Fibroblast of the aortic adventitia (primary cell): ENCODE results near the gene MIB2. TPM values are rescaled to one million over a fixed set of nuclear protein-coding genes. Genes with fewer than 3 reads are reported as not detected.
A peak's percentile ranks its signal among the peaks of the same experiment; 100 is the strongest.
"Not testable (repeated sequence)": the region's sequence is repeated elsewhere in the genome, so short reads cannot be mapped to it uniquely, and the experiment has no call there.

Experiments used
- DNase-seq: peaks from one replicate; pipeline ENCODE4 v3.0.0-alpha.2; 2010; ENCODE audit warnings: low read depth
- H3K4me3 ChIP-seq: 2 replicates; pipeline ENCODE4 v1.5.1; 2011; ENCODE audit warnings: low read depth, mild to moderate bottlenecking, control low read depth, low read length, moderate library complexity
- total RNA-seq: library from RNA; depleted of rRNA; stranded (reverse); fragments of >200 nt; gene quantifications from 2 replicates; pipeline ENCODE4 v1.2.3, GENCODE V29; 2012; ENCODE audit warnings: low replicate concordance
- TF ChIP-seq, protein P1 (sequence below): IDR thresholded peaks from 2 replicates; pipeline ENCODE4 v1.5.1; 2011; ENCODE audit warnings: mild to moderate bottlenecking, low read length, control low read depth, inconsistent platforms; ENCODE audit not compliant: insufficient read depth

The MIB2 gene
- total RNA-seq, 1 donor, result 37.7 TPM

DNA sequence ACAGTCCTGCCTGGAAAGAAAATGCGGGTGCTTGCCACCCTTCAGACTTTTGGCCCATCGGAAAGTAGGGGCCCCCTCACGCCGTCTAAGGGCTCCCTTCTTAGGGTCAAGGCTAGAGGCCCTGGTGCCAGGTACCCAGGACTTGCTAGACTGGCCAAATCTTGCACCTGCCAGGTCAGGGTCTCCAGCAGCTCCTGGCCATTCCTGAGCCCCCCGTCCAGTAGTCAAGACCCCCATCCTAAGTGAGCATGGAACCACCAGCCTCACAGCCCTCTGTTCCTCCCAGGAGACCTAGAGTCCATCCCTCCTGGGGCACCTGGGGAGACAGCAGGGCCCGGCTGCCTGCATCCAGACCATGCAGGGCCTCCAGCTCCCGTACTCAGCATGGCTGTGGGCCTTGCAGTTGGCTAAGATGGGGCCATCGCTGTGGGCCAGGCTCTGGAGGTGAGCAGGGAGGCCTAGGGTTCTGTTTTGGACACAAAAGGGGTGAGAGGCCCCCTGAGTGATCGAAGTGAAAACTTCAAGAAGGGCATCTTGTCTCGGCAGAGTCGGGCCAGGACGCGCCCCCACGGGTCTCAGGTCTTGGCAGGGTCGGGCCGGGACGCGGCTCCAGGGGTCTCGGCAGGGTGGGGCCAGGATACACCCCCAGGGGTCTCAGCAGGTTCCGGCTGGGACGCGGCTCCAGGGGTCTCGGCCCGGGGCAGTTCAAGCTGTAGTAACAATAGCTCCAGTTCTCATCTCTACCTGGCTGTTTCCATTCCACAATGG is 21.3 kb upstream of the MIB2 start:
- TF ChIP-seq, protein P1, sequence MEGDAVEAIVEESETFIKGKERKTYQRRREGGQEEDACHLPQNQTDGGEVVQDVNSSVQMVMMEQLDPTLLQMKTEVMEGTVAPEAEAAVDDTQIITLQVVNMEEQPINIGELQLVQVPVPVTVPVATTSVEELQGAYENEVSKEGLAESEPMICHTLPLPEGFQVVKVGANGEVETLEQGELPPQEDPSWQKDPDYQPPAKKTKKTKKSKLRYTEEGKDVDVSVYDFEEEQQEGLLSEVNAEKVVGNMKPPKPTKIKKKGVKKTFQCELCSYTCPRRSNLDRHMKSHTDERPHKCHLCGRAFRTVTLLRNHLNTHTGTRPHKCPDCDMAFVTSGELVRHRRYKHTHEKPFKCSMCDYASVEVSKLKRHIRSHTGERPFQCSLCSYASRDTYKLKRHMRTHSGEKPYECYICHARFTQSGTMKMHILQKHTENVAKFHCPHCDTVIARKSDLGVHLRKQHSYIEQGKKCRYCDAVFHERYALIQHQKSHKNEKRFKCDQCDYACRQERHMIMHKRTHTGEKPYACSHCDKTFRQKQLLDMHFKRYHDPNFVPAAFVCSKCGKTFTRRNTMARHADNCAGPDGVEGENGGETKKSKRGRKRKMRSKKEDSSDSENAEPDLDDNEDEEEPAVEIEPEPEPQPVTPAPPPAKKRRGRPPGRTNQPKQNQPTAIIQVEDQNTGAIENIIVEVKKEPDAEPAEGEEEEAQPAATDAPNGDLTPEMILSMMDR, result no peak
- no peak overlapping the region for H3K4me3 ChIP-seq
- DNase-seq, result no peak

DNA sequence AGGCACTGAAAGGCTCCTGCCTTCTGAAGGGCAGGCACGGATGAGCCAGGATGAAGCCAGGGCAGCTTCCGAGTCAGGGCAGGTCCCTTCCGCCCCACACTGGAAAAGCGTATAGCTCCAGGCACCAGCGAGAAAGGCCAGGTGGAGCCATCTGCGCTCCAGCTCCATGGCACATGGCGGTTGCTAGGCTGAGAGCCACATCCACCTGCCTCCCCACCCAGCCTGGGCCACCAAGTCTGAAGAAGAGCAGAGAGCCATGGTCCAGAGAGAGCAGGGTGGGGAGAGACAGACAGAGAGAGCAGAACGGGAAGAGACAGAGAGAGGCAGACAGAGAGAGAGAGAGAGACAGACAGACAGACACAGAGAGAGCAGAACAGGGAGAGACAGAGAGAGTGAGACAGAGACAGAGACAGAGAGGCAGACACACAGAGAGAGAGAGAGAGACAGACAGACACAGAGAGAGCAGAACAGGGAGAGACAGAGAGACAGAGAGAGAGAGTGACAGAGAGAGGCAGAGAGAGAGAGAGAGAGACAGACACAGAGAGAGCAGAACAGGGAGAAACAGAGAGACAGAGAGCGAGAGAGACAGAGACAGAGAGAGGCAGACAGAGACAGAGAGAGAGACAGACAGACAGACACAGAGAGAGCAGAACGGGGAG is 20.6 kb upstream of the MIB2 start:
- no peak overlapping the region for H3K4me3 ChIP-seq
- DNase-seq, result no peak
- TF ChIP-seq, protein P1, result no peak

DNA sequence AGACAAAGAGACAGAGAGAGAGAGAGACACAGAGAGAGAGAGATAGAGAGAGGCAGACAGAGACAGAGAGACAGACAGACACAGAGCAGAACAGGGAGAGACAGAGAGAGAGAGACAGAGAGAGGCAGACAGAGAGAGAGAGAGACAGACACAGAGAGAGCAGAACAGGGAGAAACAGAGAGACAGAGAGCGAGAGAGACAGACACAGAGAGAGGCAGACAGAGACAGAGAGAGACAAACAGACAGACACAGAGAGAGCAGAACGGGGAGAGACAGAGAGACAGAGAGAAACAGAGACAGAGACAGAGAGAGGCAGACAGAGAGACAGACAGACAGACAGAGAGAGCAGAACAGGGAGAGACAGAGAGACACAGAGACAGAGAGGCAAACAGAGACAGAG is 20.0 kb upstream of the MIB2 start:
- H3K4me3 ChIP-seq, DNase-seq: not testable (repeated sequence)

DNA sequence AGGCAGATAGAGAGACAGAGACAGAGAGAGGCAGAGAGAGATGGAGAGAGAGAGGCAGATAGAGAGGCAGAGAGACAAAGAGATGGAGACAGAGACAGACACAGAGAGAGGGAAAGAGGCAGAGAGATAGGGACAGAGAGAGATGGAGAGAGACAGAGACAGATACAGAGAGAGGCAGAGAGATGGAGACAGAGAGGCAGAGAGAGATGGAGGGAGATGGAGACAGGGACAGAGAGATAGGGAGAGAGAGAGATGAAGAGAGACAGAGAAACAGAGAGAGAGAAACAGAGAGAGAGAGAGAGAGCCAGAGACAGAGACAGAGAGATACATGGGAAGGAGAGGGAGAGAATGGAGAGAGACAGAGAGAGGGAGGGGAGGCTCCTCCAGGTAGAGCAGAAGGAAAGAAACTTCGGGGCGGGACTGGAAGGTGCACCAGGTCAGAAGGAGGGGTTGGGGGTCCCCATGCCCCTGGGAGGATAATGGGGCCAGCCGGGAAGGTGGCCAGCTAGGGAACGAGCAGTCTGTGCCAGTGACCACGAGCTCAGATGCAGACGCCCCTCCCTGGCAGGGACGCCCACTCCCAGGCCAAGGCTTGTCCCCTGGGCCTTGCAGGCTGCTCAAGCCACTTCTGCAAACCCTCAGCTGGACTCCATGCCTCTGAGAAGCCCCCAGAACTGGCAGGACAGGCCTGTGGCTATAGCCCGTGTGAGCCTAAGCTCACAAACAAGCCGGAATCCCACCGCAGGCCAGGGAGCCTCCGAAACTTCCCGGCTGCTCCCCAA is 18.6 kb upstream of the MIB2 start:
- DNase-seq, result no peak
- TF ChIP-seq, protein P1, result no peak

DNA sequence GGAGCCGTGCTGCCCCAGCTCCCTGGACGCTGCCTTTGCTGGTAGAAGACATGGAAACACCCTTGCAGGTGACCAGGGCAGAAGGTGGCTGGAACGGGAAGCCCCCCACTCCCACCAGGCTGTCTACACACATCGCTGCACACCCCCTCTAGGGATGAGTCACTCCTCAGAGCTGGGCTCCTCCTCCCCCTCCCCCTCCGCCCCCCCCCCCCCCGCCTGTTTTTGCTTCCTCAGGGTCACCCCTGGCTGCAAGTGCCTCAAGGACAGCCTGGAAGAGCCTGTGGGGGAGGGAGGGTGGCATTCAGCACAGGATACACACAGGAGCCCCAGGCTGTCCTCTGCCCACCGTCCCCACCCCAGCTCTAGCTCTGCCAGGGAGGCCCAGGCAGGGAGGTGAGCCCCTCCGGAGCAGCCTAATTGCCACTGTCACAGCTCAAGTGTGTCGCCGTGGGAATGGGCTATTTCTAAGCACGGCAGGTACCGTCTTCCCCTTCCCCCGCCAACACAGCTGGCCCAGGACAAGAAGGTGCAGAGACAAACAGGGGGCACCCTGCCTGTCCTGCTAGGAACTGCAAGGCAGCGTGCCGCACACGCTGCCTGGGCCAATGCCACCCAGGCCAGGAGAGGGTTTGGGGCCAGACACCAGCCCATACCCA is 17.9 kb upstream of the MIB2 start:
- no peak for DNase-seq
- TF ChIP-seq, protein P1, result peak; percentile 49
- no peak overlapping the region for H3K4me3 ChIP-seq

More for the DNA sequence above, 18.6 kb upstream of the MIB2 start:
- no peak overlapping the region for H3K4me3 ChIP-seq

DNA sequence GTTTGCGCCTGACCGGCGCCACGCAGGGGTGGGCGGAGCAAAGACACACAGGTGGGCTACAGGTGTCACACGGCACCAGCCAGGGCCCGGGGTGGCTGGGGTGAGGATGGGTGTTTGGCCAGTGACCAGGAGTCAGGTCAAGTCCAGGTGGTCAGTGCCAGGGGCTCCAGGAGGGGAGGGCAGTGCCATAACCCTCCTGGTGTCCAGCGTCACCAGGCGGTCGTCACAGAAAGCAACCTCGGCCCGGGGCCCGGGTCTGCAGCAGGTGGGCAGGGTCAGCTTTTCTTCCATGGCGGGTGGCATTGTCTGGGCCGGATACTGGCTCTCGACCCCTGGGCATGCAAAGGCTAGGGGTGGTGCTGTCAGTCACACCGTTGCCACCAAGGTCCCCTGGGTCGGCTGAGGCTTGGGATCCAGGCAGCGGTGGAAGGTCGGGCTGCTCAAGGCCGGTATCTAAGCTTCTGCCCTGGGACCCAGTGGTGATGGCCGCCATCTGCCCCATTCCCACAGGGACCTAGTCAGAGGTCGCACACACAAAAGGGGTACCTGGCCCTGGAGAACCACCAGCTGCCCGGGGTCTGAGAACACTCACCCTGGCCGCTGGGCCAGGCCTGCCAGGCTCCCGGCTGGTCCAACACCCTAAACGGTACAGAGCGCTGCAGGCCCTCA is 17.1 kb upstream of the MIB2 start:
- no peak overlapping the region for H3K4me3 ChIP-seq
- TF ChIP-seq, protein P1, result no peak
- no peak for DNase-seq
